Fibroblast of the aortic adventitia (primary cell): ENCODE results near the gene SH2D6. TPM values are rescaled to one million over a fixed set of nuclear protein-coding genes. Genes with fewer than 3 reads are reported as not detected.
A peak's percentile ranks its signal among the peaks of the same experiment; 100 is the strongest.

ENCODE experiments used
- DNase-seq: peaks from one replicate; pipeline ENCODE4 v3.0.0-alpha.2; 2010; ENCODE audit warnings: low read depth
- H3K4me3 ChIP-seq: 2 replicates; pipeline ENCODE4 v1.5.1; 2011; ENCODE audit warnings: low read depth, mild to moderate bottlenecking, control low read depth, low read length, moderate library complexity
- total RNA-seq: library from RNA; depleted of rRNA; stranded (reverse); fragments of >200 nt; gene quantifications from 2 replicates; pipeline ENCODE4 v1.2.3, GENCODE V29; 2012; ENCODE audit warnings: low replicate concordance
- TF ChIP-seq, protein P1 (sequence below): IDR thresholded peaks from 2 replicates; pipeline ENCODE4 v1.5.1; 2011; ENCODE audit warnings: mild to moderate bottlenecking, low read length, control low read depth, inconsistent platforms; ENCODE audit not compliant: insufficient read depth

Gene SH2D6
- total RNA-seq: 0.27 TPM in 1 of 2 replicates, not detected in the other

DNA sequence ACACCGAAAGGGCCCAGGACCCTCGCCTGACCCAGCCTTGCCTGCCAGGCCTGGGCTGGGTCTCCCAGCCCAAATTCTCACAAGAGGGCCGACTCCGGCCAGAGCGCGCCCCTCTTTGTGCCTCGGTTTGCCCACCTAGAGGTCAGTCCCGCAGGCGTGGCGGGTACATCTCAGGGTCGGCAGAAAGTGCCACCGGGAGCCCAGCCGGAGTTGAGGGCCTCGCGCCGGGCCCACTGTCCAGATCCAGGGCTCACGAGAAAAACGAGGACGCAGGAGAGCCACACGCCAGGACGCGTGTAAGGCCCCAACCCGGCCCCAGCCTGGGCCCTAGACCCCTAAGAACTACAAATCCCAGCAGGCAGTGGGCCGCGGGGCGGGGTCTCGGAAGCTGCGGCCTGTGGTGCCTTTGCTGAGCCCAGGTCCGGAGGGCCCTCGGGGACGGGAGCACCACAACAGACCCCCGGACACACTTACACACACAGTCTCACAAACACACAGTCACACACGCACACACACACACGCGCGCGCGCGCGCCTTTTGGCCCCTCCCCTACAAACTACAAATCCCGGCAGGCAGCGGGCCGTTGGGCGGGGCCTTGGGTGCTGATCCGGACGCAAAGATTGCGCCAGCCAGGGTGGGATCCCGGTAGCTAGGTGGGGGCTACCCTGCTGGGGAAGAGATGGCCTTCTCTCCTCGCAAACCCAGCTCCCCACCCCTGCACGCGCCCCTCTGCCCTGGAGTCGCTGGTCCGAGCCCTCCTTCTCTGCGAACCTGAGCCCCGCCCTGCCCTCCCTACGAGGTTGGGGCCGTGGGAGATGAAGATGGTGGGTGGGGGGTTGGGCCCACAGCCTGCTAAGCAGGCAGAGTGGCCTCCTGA, at the start of gene SH2D6:
Gene SH2D6 (plus strand): TSS at position 583 of the 877 bp plus-strand sequence. CDS start 10,752 bp downstream, outside the sequence.
- H3K4me3 ChIP-seq: peak within 1 kb of the TSS; percentile 77
- TF ChIP-seq, protein P1, sequence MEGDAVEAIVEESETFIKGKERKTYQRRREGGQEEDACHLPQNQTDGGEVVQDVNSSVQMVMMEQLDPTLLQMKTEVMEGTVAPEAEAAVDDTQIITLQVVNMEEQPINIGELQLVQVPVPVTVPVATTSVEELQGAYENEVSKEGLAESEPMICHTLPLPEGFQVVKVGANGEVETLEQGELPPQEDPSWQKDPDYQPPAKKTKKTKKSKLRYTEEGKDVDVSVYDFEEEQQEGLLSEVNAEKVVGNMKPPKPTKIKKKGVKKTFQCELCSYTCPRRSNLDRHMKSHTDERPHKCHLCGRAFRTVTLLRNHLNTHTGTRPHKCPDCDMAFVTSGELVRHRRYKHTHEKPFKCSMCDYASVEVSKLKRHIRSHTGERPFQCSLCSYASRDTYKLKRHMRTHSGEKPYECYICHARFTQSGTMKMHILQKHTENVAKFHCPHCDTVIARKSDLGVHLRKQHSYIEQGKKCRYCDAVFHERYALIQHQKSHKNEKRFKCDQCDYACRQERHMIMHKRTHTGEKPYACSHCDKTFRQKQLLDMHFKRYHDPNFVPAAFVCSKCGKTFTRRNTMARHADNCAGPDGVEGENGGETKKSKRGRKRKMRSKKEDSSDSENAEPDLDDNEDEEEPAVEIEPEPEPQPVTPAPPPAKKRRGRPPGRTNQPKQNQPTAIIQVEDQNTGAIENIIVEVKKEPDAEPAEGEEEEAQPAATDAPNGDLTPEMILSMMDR: no peak

DNA sequence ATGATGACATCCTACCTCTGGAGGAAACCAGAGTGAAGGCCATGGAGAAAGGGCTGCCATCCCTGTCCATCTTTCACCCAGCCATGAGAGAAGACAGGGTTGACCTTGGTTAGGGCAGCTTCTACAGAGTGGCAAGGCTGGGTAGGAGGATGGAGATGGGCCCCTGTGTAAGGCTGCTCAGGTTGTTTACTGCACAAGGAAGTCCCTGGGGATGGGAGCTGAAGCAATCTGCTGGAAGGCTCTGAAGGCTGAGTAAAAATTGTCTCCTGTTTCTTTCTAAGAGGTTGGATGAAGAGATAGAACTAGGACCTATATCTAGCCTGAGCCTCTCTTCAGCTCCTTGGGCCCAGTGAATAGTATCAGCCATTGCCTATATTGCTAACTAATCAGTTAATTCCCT, 49.6 kb upstream of the SH2D6 start:
- TF ChIP-seq, protein P1: no peak
- no peak for DNase-seq
- H3K4me3 ChIP-seq: no peak overlapping the region

More for the DNA sequence above, at the start of gene SH2D6:
- peak; percentile 80 for DNase-seq

DNA sequence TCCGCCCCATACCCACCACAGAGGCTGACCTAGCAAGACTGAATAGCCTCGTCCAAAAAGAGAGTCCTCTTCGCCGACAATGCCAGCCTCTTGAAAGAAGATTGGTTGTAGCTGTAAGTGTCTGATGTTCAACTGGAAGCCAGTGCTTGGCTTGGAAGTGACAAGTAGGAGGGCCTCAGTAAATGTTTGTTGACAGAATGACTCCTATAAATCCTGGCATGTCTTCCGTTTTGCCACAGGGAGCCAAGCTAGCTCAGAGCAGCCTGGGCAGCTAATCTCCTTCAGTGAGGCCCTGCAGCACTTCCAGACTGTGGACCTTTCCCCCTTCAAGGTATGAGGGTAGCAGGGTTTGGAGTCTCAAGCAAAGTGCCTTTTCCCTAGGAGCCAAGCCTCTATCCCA, 49.0 kb upstream of the SH2D6 start:
- no peak for DNase-seq
- H3K4me3 ChIP-seq: no peak overlapping the region
- TF ChIP-seq, protein P1: no peak

DNA sequence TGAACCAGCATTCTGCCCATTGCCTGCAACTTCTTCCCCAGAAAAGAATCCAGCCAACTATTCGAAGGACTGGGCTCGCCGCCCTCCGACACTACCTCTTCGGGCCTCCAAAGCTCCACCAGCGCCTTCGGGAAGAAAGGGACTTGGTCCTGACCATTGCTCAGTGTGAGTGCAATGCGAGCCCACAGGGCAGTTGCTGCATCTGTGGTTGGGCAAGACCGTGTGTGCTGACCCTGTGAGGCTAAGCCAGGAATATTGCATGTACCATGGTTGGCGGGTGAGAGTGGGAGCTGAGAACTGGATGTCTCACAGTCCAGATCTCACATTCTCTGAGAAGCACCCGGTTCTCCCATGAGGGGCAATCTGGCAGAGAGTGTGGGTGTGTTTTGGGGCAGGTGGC, 47.5 kb upstream of the SH2D6 start:
- no peak overlapping the region for H3K4me3 ChIP-seq
- TF ChIP-seq, protein P1: no peak
- no peak for DNase-seq

DNA sequence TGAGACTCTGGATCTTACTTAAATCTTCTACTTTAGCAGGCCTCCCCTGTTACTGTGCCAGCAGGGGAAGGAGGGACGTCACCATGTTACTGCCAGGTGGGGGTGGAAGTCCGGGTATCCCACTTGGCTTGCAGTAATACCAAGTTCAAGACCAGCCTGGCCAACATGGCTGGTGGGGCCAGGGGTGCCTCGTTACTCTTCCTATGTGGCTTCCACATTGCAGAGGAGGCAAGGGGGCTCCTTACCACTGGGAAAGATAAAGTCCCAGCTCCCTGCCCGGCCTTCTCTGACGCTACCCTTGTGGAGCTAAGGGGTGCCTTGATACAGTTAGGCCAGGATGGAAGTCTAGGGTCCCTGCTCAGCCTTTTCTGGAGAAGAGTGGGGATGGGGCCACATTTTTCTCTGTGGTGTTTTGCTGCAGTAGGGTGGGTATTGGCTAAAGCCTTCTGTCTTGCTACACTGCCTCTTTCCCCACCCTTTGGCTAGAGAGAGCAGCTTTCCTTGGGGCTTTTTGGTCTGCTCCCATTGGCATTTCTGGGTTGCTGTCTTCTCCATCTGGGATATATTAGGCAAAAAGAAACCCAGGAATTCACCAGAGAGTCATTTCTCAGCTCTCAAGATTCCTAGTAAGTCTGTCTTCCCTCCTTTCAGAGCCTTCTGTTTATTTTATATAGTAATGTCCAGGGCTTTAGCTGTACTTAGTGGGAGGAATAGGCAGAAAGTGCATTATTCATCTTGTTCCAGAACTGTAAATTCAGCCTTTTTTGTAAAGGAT, 42.0 kb upstream of the SH2D6 start:
- TF ChIP-seq, protein P1: no peak
- peak; percentile 38 for DNase-seq
- H3K4me3 ChIP-seq: no peak overlapping the region

DNA sequence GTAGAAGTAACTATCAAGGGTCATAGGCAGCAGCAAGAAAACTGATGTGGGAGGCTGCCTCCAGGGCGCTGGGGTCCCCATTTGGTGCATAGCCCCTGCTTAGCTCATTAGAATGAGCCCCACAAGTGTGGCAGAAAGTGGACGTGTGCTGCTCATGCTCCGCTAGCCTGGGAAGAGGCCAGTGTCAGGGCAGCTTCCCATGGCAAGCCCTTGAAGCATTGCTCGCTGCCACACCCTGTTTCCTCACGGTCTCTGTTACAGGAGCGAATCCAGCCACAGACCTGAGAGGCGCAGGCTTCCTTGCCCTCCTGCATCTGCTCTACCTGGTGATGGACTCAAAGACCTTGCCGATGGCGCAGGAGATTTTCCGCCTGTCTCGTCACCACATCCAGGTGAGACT, 41.4 kb upstream of the SH2D6 start:
- H3K4me3 ChIP-seq: no peak overlapping the region
- TF ChIP-seq, protein P1: no peak
- no peak for DNase-seq
